Endothelial cell of umbilical vein (primary cell): ENCODE data around the gene MAPT. TPM values are rescaled to one million over a fixed set of nuclear protein-coding genes. Genes with fewer than 3 reads are reported as not detected.

ENCODE experiments used
- BruUV-seq: library from RNA; stranded (reverse); fragments of 400-500 nt; replicated peaks from 2 replicates; lab custom pipeline; 2021; lab: Mats Ljungman, UMichigan
- CTCF ChIA-PET: fragments of 300-600, 350-600 bp; sonication (Branson Sonifier 250); formaldehyde crosslinking; loops from one replicate; lab custom pipeline; 2021; ENCODE audit warnings: antibody characterized with exemption, inconsistent platforms; lab: Charles Lee
- POLR2A ChIA-PET: fragments of 300-600, 350-600 bp; sonication (Branson Sonifier 250); formaldehyde crosslinking; loops from one replicate; lab custom pipeline; 2021; ENCODE audit warnings: antibody characterized with exemption, inconsistent platforms; lab: Charles Lee
- DNase-seq: peaks from one replicate; pipeline ENCODE4 v3.0.0-alpha.2; 2011; ENCODE audit warnings: low read depth, low spot score
- FAIRE-seq: peaks from 2 replicates; lab custom pipeline; 2011; peaks lifted over from hg19 to GRCh38; lab: Jason Lieb, UNC
- H2AFZ ChIP-seq: 2 replicates; pipeline ENCODE4 v1.6.0; 2012; ENCODE audit warnings: low read depth, low read length, control low read depth, inconsistent platforms
- H3K27ac ChIP-seq: 2 replicates; pipeline ENCODE4 v1.5.1; 2011; ENCODE audit warnings: low read depth, mild to moderate bottlenecking, control low read depth, low read length, moderate library complexity; ENCODE audit not compliant: insufficient read depth
- H3K27me3 ChIP-seq, 2 experiments: 2 replicates each; pipeline versions ENCODE4 v1.6.0 to v1.6.1; 2011; ENCODE audit warnings: low read length in 2 of 2, mixed read lengths in 1 of 2; ENCODE audit not compliant: control insufficient read depth in 2 of 2, insufficient read depth in 2 of 2
- H3K36me3 ChIP-seq, 2 experiments: 2 replicates in 1 of 2; 3 replicates in 1 of 2; pipeline ENCODE4 v1.5.1; 2011; ENCODE audit warnings: low read length in 2 of 2, mild to moderate bottlenecking in 1 of 2, moderate library complexity in 1 of 2; ENCODE audit not compliant: control insufficient read depth in 2 of 2, insufficient read depth in 2 of 2; ENCODE audit errors: extremely low read depth in 1 of 2
- H3K4me1 ChIP-seq: 3 replicates; pipeline ENCODE4 v1.5.1; 2011; ENCODE audit warnings: mild to moderate bottlenecking, low read length; ENCODE audit not compliant: control insufficient read depth, insufficient read depth; ENCODE audit errors: extremely low read depth
- H3K4me2 ChIP-seq: 2 replicates; pipeline ENCODE4 v1.6.1; 2011; ENCODE audit warnings: low read length, control low read depth, mixed read lengths; ENCODE audit not compliant: insufficient read depth
- H3K4me3 ChIP-seq, 3 experiments: fragments of 200-600 bp in 1 of 3; sonication (generic), shearing (Covaris generic) in 1 of 3; replicated peaks in 1 of 3; 2 replicates each; pipeline ENCODE4 v1.5.1; 2011 to 2016; ENCODE audit warnings: control low read depth in 3 of 3, low read length in 3 of 3, mild to moderate bottlenecking in 2 of 3, inconsistent platforms in 1 of 3, low read depth in 1 of 3, moderate library complexity in 1 of 3; ENCODE audit not compliant: insufficient read depth in 1 of 3
- H3K79me2 ChIP-seq: 2 replicates; pipeline ENCODE4 v1.6.0; 2012; ENCODE audit warnings: low read length, inconsistent platforms; ENCODE audit not compliant: control insufficient read depth, insufficient read depth
- H3K9ac ChIP-seq: replicated peaks from 2 replicates; pipeline ENCODE3; 2011; ENCODE audit warnings: low read length, control low read depth; ENCODE audit not compliant: insufficient read depth; ENCODE audit errors: extremely low read depth
- H3K9me1 ChIP-seq: replicated peaks from 3 replicates; pipeline ENCODE4 v1.6.0; 2011; ENCODE audit warnings: mild to moderate bottlenecking, low read length; ENCODE audit not compliant: control insufficient read depth, insufficient read depth; ENCODE audit errors: extremely low read depth
- H3K9me3 ChIP-seq: replicated peaks from 2 replicates; pipeline ENCODE4 v1.5.1; 2012; ENCODE audit warnings: low read length, inconsistent platforms; ENCODE audit not compliant: control insufficient read depth, insufficient read depth
- H4K20me1 ChIP-seq: replicated peaks from 2 replicates; pipeline ENCODE3; 2011; ENCODE audit warnings: mild to moderate bottlenecking, low read length; ENCODE audit not compliant: control insufficient read depth, insufficient read depth; ENCODE audit errors: extremely low read depth
- EZH2 ChIP-seq: IDR thresholded peaks from 2 replicates; pipeline ENCODE4 v1.6.1; 2012; ENCODE audit warnings: borderline replicate concordance, low read depth, mild to moderate bottlenecking, moderate library complexity, low read length, inconsistent platforms; ENCODE audit not compliant: severe bottlenecking
- FOS ChIP-seq: IDR thresholded peaks from 2 replicates; pipeline ENCODE4 v1.6.1; 2011; ENCODE audit warnings: mild to moderate bottlenecking, low read length, moderate library complexity, borderline replicate concordance; ENCODE audit not compliant: insufficient read depth
- GATA2 ChIP-seq: IDR thresholded peaks from 2 replicates; pipeline ENCODE4 v1.7.0; 2011; ENCODE audit warnings: low read depth, mild to moderate bottlenecking, moderate library complexity, mixed read lengths, low read length; ENCODE audit not compliant: insufficient read length, insufficient read depth
- JUN ChIP-seq: IDR thresholded peaks from 2 replicates; pipeline ENCODE4 v1.6.1; 2011; ENCODE audit warnings: borderline replicate concordance, low read depth; ENCODE audit not compliant: insufficient read length, insufficient read depth
- MYC ChIP-seq: IDR thresholded peaks from one replicate; pipeline ENCODE4 v1.6.1; 2011; ENCODE audit warnings: mild to moderate bottlenecking, low read depth, low read length
- POLR2A ChIP-seq: IDR thresholded peaks from 2 replicates; pipeline ENCODE4 v1.6.1; 2012; ENCODE audit warnings: low read depth, mild to moderate bottlenecking, control low read depth, low read length
- POLR2AphosphoS5 ChIP-seq: IDR thresholded peaks from 2 replicates; pipeline ENCODE4 v1.6.1; 2012; ENCODE audit warnings: low read depth, mild to moderate bottlenecking, control low read depth, low read length, moderate library complexity; ENCODE audit not compliant: insufficient read depth
- dilution Hi-C: fragments of 300-500 bp; cut with MboI; formaldehyde crosslinking; loops from one replicate; pipeline ENCODE4 v1.15.0; 2019; ENCODE audit warnings: low sequenced_read_pairs; ENCODE audit not compliant: extremely low pct_ligation_motif_present
- intact Hi-C: fragments of 100-400 bp; cut with micrococcal nuclease; formaldehyde crosslinking; loops from one replicate; pipeline ENCODE4 v1.10.0; 2022
- polyA plus RNA-seq, 4 experiments: library from polyadenylated mRNA; depleted of rRNA in 3 of 4; stranded (reverse) in 3 of 4; unstranded in 1 of 4; fragments of >200 nt; gene quantifications; 2 replicates each; pipeline versions ENCODE4 v1.2.1 to v1.2.3, GENCODE V29; 2011 to 2012; ENCODE audit warnings: missing spikeins in 1 of 4
- total RNA-seq: library from RNA; stranded (reverse); gene quantifications from 2 replicates; pipeline ENCODE4 v1.2.3, GENCODE V29; 2021
- TF ChIP-seq, protein P1 (sequence below): IDR thresholded peaks from 2 replicates; pipeline ENCODE4 v1.6.1; 2011; ENCODE audit not compliant: insufficient read depth, insufficient read length
- TF ChIP-seq, protein P2 (sequence below), 2 donors: IDR thresholded peaks; 1 replicate in 1 of 2; 2 replicates in 1 of 2; pipeline ENCODE4 v1.5.1; 2011; ENCODE audit warnings: low read length in 2 of 2, mild to moderate bottlenecking in 2 of 2, moderate library complexity in 2 of 2, control low read depth in 1 of 2, inconsistent platforms in 1 of 2, low read depth in 1 of 2; ENCODE audit not compliant: insufficient read depth in 1 of 2; ENCODE audit errors: extremely low read depth in 1 of 2

Gene MAPT
- total and polyA plus RNA-seq, 2 donors (not counting 3 experiments of a cell fraction or from before 2014, with no cell fraction given): 0.04 to 0.51 TPM

- H3K36me3 ChIP-seq: no peaks in the 10 kb centered on the region
- intact Hi-C loops: no loop called here
Observed at GRCh38 chr17:45985447-45985846, 91.1 kb downstream of the MAPT start.

More at GRCh38 chr17:45985447-45985846, 91.1 kb downstream of the MAPT start:
- no peaks in the 10 kb centered on the region for H3K79me2 ChIP-seq
- no peak overlapping the region for H3K4me2 ChIP-seq
- H3K4me3 ChIP-seq: no peak overlapping the region
- no peak for TF ChIP-seq GATA2
- no peak for TF ChIP-seq EZH2
- TF ChIP-seq MYC: no peak
- TF ChIP-seq, protein P1, sequence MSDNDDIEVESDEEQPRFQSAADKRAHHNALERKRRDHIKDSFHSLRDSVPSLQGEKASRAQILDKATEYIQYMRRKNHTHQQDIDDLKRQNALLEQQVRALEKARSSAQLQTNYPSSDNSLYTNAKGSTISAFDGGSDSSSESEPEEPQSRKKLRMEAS: no peak
- TF ChIP-seq FOS: no peak
- TF ChIP-seq JUN: no peak
- TF ChIP-seq, protein P2, sequence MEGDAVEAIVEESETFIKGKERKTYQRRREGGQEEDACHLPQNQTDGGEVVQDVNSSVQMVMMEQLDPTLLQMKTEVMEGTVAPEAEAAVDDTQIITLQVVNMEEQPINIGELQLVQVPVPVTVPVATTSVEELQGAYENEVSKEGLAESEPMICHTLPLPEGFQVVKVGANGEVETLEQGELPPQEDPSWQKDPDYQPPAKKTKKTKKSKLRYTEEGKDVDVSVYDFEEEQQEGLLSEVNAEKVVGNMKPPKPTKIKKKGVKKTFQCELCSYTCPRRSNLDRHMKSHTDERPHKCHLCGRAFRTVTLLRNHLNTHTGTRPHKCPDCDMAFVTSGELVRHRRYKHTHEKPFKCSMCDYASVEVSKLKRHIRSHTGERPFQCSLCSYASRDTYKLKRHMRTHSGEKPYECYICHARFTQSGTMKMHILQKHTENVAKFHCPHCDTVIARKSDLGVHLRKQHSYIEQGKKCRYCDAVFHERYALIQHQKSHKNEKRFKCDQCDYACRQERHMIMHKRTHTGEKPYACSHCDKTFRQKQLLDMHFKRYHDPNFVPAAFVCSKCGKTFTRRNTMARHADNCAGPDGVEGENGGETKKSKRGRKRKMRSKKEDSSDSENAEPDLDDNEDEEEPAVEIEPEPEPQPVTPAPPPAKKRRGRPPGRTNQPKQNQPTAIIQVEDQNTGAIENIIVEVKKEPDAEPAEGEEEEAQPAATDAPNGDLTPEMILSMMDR (IDR thresholded peaks at IDR 0.05; ENCODE audit: extremely low read depth in 1 of 2, insufficient read depth in 1 of 2, low read depth in 1 of 2, low read length in 2 of 2): no peak
- no peak for TF ChIP-seq POLR2A
- TF ChIP-seq POLR2AphosphoS5: no peak
- dilution Hi-C loops: no loop called here
- no peaks in the 10 kb centered on the region for H3K4me1 ChIP-seq
- H3K9me3 ChIP-seq: no peaks in the 10 kb centered on the region
- peaks cover 0 to 2% of the 10 kb centered on the region in 2 experiments for H3K27me3 ChIP-seq
- no peak overlapping the region for H3K27ac ChIP-seq
- ChIA-PET CTCF (no interaction called here), POLR2A (no interaction called here)
- BruUV-seq: no TSS peak
- DNase-seq (no peak), FAIRE-seq (no peak)
- H3K9ac ChIP-seq: no peak overlapping the region
- no peak overlapping the region for H2AFZ ChIP-seq
- H4K20me1 ChIP-seq: no peaks in the 10 kb centered on the region
- H3K9me1 ChIP-seq: no peaks in the 10 kb centered on the region
